ENCODE data around the gene PRKD2. TPM values are rescaled to one million over a fixed set of nuclear protein-coding genes. Genes with fewer than 3 reads are reported as not detected.

Gene PRKD2
- total RNA-seq, 1 donor from 2014 or later: 69.3 TPM

- DNase-seq (ENCODE audit: low spot score, unreplicated experiment): no peak
- Mint-ChIP-seq H3K4me3 (ENCODE audit: low read depth) (peak overlapping the region; percentile 68), H3K4me1 (ENCODE audit: low read depth) (peaks cover 9% of the 10 kb centered on the region), H3K27ac (no peak overlapping the region), H3K27me3 (peaks cover 30% of the 10 kb centered on the region), H3K9me3 (ENCODE audit: low read depth) (no peaks in the 10 kb centered on the region), H3K36me3 (ENCODE audit: insufficient read depth) (no peaks in the 10 kb centered on the region)
- TF ChIP-seq CTCF (IDR thresholded peaks at IDR 0.05; ENCODE audit: unreplicated experiment): no peak
Measured at GRCh38 chr19:46659151-46660007, 57.5 kb downstream of the PRKD2 start.

- no peak overlapping the region for H3K4me3 Mint-ChIP-seq (ENCODE audit: low read depth)
- no peak for DNase-seq (ENCODE audit: low spot score, unreplicated experiment)
- TF ChIP-seq CTCF (IDR thresholded peaks at IDR 0.05; ENCODE audit: unreplicated experiment): no peak
- peaks cover 9% of the 10 kb centered on the region for H3K4me1 Mint-ChIP-seq (ENCODE audit: low read depth)
- no peaks in the 10 kb centered on the region for H3K36me3 Mint-ChIP-seq (ENCODE audit: insufficient read depth)
- peaks cover 32% of the 10 kb centered on the region for H3K27me3 Mint-ChIP-seq
- H3K27ac Mint-ChIP-seq: no peak overlapping the region
- no peaks in the 10 kb centered on the region for H3K9me3 Mint-ChIP-seq (ENCODE audit: low read depth)
Measured at GRCh38 chr19:46656541-46656940, 60.4 kb downstream of the PRKD2 start.

DNA sequence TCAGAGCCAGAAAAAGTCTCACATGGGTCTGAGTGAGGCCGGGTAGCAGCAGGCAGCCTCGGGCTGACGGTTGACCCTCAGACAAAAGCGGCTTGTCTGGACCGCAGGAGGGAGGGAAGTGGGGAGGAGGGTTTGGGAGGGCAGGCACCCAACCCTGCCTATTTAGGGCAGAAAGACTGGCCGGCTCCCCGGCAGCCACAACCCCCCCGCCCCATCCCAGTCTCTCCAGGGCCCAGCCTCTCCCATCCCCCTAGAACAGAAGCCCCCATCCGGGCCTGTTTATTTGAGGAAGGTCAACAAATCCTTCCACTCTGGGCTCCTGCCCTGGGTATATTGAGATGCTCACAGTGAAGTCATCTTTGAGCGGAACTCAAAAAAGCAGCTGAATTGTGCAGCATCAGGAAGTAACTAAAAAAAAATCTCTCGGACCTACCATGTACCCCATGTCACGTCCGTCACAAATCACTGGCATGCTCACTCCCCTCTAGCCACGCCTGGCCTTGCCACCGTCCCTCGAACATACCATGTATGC is 62.2 kb downstream of the PRKD2 start:
- Mint-ChIP-seq H3K4me1 (ENCODE audit: low read depth) (peaks cover 6% of the 10 kb centered on the region), H3K27me3 (peaks cover 44% of the 10 kb centered on the region), H3K4me3 (ENCODE audit: low read depth) (no peak overlapping the region), H3K27ac (no peak overlapping the region), H3K36me3 (ENCODE audit: insufficient read depth) (peaks cover 4% of the 10 kb centered on the region), H3K9me3 (ENCODE audit: low read depth) (no peaks in the 10 kb centered on the region)
- DNase-seq (ENCODE audit: low spot score, unreplicated experiment): no peak
- no peak for TF ChIP-seq CTCF (IDR thresholded peaks at IDR 0.05; ENCODE audit: unreplicated experiment)

DNA sequence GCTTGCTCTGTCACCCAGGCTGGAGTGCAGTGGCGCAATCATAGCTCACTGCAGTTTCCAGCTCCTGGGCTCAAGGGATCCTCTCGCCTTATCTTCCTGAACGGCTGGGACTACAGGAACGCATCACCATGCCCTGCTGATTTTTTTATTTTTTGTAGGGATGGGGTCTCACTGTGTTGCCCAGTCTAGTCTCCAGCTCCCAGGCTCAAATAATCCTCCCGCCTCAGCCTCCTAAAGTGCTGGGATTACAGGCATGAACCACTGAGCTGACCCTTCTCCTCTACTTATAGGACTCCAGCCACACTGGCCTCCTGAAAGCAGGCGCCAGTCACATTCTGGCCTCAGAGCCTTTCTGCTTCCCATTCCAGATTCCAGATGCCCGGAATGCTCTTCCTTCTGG is 66.5 kb downstream of the PRKD2 start:
- peaks cover 56% of the 10 kb centered on the region for H3K27me3 Mint-ChIP-seq
- peak overlapping the region; percentile 15 for H3K27ac Mint-ChIP-seq
- H3K9me3 Mint-ChIP-seq (ENCODE audit: low read depth): peaks cover 6% of the 10 kb centered on the region
- no peak for TF ChIP-seq CTCF (IDR thresholded peaks at IDR 0.05; ENCODE audit: unreplicated experiment)
- H3K4me1 Mint-ChIP-seq (ENCODE audit: low read depth): peaks cover 5% of the 10 kb centered on the region
- DNase-seq (ENCODE audit: low spot score, unreplicated experiment): no peak
- peaks cover 10% of the 10 kb centered on the region for H3K36me3 Mint-ChIP-seq (ENCODE audit: insufficient read depth)
- H3K4me3 Mint-ChIP-seq (ENCODE audit: low read depth): no peak overlapping the region

DNA sequence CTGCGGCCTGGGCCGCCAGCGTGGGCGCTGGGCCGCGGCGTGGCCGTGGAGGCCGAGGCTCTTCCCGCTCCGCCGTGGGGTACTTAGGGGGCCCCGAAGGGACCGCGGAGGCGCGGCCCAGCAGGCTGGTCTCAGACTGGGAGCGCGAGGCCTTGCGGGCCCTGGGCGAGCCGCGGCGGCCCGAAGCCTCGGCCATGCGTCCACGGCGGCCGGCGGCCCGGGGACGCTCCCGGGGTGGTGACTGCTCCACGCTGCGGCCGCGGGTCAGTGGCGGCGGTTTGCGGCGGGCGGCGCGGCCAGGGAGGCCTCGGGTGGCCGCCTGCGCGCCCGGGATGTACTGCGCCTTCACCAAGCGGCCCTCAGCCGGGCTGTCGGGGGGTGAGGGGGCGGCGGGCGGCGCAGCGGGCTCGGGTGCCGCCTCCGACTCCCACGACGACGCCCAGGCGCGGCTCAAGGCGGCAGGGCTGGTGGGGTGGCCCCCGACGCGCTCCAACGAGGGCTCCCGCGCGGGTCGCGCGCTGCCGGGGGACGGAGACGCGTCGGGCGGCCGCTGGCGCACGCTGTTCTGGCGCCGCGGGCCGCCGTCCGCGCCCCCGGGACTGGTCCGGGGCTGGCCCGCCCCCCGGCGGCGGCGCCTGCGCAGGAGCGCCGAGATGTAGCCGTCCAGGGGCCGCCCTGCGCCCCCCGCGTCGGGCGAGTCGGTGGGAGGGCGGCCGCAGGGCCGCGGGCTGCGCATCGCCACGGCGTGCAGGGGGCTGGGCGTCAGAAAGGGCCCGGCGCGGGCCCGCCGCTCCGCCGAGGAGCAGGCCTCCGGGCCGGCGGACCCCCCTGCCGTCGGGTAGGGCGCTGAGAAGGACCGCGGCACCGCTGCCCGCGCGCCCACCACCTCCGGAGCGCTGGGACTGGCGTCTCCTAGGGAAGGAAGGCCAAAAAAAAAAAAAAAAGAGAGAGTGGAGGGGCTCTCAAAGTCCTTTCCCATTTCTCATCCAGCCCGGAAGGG is 67.7 kb downstream of the PRKD2 start:
- no peak for TF ChIP-seq CTCF (IDR thresholded peaks at IDR 0.05; ENCODE audit: unreplicated experiment)
- Mint-ChIP-seq H3K9me3 (ENCODE audit: low read depth) (peaks cover 6% of the 10 kb centered on the region), H3K36me3 (ENCODE audit: insufficient read depth) (peaks cover 10% of the 10 kb centered on the region), H3K27me3 (peaks cover 63% of the 10 kb centered on the region), H3K27ac (no peak overlapping the region), H3K4me1 (ENCODE audit: low read depth) (no peaks in the 10 kb centered on the region), H3K4me3 (ENCODE audit: low read depth) (no peak overlapping the region)
- DNase-seq (ENCODE audit: low spot score, unreplicated experiment): no peak
